MM.1S (cell line): ENCODE measurements around the gene HNF4A.

Experiments used
- EZH2 ChIP-seq: fragments of 300-600 bp; sonication (generic); optimal IDR thresholded peaks from 2 replicates; pipeline ENCODE3; 2017; ENCODE audit warnings: low read depth, mild to moderate bottlenecking, antibody characterized with exemption, low read length, mixed read lengths
- TF ChIP-seq, protein P1 (sequence below): fragments of 300-600 bp; sonication (generic); IDR thresholded peaks from 2 replicates; pipeline ENCODE4 v1.5.1; 2016; ENCODE audit warnings: antibody characterized with exemption, low read length, mixed read lengths

DNA sequence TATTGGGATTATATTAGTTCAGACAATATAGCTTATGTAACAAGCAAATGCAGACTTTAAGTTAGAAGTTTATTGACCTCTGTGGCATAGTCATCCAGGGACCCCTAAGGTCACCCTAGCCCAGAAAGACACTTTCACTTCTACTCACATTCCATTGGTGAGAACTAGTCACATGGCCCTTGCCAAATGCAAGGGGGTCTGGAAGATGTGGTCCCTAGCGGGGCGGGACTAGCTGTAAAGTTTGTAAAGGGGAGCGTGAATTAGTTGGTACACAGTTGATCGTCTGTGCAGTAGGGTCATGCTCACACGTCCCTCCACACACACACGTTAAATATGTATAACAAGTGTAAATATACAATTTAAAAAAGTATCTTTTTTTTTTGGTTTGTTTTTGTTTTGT lies 9.3 kb downstream of the HNF4A start:
- TF ChIP-seq, protein P1, sequence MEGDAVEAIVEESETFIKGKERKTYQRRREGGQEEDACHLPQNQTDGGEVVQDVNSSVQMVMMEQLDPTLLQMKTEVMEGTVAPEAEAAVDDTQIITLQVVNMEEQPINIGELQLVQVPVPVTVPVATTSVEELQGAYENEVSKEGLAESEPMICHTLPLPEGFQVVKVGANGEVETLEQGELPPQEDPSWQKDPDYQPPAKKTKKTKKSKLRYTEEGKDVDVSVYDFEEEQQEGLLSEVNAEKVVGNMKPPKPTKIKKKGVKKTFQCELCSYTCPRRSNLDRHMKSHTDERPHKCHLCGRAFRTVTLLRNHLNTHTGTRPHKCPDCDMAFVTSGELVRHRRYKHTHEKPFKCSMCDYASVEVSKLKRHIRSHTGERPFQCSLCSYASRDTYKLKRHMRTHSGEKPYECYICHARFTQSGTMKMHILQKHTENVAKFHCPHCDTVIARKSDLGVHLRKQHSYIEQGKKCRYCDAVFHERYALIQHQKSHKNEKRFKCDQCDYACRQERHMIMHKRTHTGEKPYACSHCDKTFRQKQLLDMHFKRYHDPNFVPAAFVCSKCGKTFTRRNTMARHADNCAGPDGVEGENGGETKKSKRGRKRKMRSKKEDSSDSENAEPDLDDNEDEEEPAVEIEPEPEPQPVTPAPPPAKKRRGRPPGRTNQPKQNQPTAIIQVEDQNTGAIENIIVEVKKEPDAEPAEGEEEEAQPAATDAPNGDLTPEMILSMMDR: no peak
- TF ChIP-seq EZH2: no peak
